SJCRH30 (cell line): ENCODE data around the gene MTFR2. TPM values are rescaled to one million over a fixed set of nuclear protein-coding genes. Genes with fewer than 3 reads are reported as not detected.

Experiments
- DNase-seq, 2 experiments: peaks; one replicate each; pipeline ENCODE4 v3.0.0-alpha.2; 2015 to 2020
- H3K27ac ChIP-seq: fragments of 250-450 bp; sonication (Bioruptor Pico); 2 replicates; pipeline ENCODE4 v1.5.1; 2020; ENCODE audit warnings: mild to moderate bottlenecking, moderate library complexity
- H3K27me3 ChIP-seq: fragments of 250-450 bp; sonication (Bioruptor Pico); 2 replicates; pipeline ENCODE4 v1.5.1; 2020; ENCODE audit warnings: mild to moderate bottlenecking, moderate library complexity
- H3K36me3 ChIP-seq: fragments of 250-450 bp; sonication (Bioruptor Pico); 2 replicates; pipeline ENCODE4 v1.5.1; 2020; ENCODE audit warnings: mild to moderate bottlenecking, moderate library complexity
- H3K4me1 ChIP-seq: fragments of 250-450 bp; sonication (Bioruptor Pico); 2 replicates; pipeline ENCODE4 v1.5.1; 2020; ENCODE audit warnings: mild to moderate bottlenecking, moderate library complexity
- H3K4me3 ChIP-seq: fragments of 250-450 bp; sonication (Bioruptor Pico); 2 replicates; pipeline ENCODE4 v1.5.1; 2020; ENCODE audit warnings: mild to moderate bottlenecking, moderate library complexity
- H3K9me3 ChIP-seq: fragments of 250-450 bp; sonication (Bioruptor Pico); replicated peaks from 2 replicates; pipeline ENCODE4 v1.5.1; 2020; ENCODE audit warnings: mild to moderate bottlenecking, moderate library complexity
- total RNA-seq: library from RNA; depleted of rRNA; stranded (reverse); fragments of >200 nt; shearing (Covaris generic); gene quantifications from 2 replicates; pipeline ENCODE4 v1.2.3, GENCODE V29; 2014; rRNA removed

Gene MTFR2
- total RNA-seq, 1 experiment from 2014 or later = 11.8 TPM

DNA sequence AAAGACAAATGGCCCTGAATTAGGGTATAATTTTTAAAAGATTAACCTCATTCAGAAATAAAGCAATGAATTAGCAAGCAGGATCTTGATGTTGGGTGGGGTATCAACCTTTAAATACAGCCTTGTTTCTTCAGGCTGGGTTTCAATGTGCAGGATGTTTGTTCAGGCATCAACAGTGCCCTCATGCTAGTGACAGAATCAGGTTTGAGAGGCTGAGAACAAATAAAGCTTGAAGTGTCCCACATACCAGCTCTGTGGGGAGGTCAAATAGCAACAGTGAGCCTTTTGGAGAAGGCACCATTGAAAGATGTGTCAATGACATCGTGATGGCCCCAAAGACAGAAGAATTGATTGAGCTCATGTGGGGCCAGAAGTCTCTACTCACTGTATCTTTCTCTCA is 68.2 kb downstream of the MTFR2 start:
- Histone ChIP-seq H3K36me3 (no peaks in the 10 kb centered on the region), H3K27ac (no peak overlapping the region), H3K27me3 (no peaks in the 10 kb centered on the region), H3K9me3 (no peaks in the 10 kb centered on the region; the same call in 1 of the 2 replicates), H3K4me1 (no peaks in the 10 kb centered on the region), H3K4me3 (no peak overlapping the region)
- no peak for DNase-seq

DNA sequence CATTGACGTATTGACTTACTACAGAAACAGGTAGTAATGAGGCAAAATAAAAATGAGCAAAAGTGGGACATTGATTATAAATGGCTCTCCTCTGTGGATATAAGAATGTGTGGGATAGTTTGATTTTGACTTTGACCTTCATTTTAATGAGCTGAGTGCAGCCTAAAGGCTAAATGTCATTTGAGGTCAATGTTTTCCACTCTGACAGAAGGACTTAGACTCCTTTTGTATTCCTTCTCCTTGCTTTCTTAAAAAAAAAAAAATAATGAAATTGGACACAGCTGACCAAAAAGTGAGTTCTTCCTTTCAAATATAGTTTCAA is 68.6 kb downstream of the MTFR2 start:
- H3K9me3 ChIP-seq = no peaks in the 10 kb centered on the region; the same call in 1 of the 2 replicates

More for the DNA sequence above, 68.6 kb downstream of the MTFR2 start:
- Histone ChIP-seq H3K27ac (no peak overlapping the region), H3K36me3 (no peaks in the 10 kb centered on the region), H3K4me3 (no peak overlapping the region), H3K27me3 (no peaks in the 10 kb centered on the region), H3K4me1 (no peaks in the 10 kb centered on the region)
- DNase-seq = no peak

Other genes with a start within 250 kb of the MTFR2 start
- gene BCLAF1, start 39.5 kb upstream of the MTFR2 start, total RNA-seq = 193 and 207 TPM in 2 replicates